IPS DF 19.7 (cell line): ENCODE results near the gene CD226.

Experiments
- DNase-seq: peaks from one replicate; pipeline ENCODE4 v3.0.0-alpha.2; 2013; ENCODE audit warnings: low read depth, low spot score

CD226 gene

DNA sequence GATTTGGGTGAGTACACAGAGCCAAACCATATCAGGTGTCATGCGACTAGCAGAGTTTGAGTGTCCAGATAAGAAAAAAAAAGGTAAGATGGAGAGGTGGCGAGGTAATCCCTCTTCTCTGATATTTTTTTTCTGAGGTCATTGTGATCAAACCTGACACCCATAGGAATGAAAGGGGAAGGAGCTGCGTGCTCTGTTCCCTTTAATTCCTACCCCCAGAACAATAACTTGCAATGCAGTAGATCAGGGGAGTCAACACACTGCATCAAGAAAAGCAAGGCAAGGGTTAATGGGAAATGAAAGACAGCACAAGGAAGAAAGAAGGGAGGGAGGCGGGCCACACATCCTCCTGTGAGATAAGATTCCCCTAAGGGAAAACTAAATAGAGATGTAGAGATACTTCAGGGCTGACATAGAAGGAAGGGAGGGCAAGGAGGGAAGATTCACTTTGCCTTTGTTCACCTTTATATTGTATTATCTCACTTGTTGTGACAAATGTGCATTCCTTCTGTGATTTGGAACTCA, 132.8 kb downstream of the CD226 start:
- no peak for DNase-seq

DNA sequence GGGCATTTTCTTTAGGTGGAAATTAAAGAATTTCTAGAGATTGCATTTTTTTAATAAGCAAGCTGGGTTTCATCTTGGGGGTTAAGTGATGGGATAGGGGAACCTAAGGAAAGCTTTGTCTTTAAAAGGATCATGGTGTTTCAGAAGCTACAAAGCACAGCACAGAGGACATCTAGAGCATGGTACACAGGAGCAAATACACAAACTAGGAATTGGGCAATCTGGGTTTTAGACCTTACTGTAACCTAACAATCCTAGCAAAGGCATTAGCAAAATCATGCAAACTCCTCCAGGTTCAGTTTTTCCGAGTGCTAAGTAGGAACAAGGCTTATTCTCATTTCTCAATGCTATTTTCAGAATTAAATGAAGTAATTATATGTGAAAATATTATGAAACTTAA, 134.1 kb downstream of the CD226 start:
- DNase-seq: no peak

DNA sequence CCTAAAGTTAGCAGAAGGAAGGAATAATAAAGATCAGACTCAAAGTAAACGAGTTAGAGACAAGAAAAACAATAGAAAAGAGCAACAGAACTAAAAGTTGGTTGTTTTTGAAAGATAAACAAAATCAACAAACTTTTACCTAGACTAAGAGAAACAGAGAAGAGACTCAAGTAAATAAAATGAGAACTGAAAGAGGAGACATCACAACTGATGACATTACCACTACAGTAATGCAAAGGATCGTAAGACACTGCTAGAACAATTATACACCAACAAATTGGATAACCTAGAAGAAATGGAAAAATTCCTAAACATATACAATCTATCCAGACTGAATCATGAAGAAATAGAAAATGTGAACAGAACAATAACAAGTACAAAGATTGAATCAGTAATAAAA, 139.3 kb downstream of the CD226 start:
- DNase-seq: no peak

DNA sequence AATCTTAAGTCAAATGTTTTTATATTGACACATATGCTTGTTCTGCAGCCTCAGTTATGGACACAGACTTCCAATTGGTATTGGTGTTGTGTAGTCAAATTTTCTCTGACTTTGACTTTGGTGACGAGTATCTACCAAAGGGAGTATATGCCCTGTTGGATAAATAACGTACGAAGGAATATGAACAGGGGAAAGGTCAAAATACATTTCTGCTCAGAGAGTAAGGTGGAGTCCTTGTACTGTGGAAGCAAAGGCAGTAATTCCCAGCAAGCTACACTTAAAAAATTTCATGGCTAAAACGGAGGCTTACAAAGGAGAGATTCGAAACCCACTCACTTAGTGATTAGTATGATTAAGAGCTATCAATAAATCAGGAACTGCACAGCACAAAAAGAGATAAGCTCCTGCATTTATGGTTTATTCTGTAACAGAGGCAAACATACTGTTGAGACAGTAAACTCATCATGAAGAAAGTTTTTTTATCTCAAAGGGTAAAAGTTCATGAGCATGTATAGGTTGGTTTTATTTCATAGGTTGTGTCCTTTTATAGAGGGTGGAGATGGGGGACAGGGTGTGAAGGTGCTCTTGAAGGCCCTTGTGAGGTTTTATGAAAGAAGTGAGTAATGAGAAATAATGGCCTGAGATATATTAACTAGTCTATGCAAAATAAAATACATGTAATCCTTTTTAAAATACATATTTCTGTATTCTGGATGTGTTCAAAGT, 142.7 kb downstream of the CD226 start:
- DNase-seq: no peak
